Natural killer cell (primary cell): Measurements from ENCODE around the gene PGLYRP1. TPM values are rescaled to one million over a fixed set of nuclear protein-coding genes. Genes with fewer than 3 reads are reported as not detected.
A peak's percentile ranks its signal among the peaks of the same experiment; 100 is the strongest.

Source experiments
- ATAC-seq, 3 donors: fragments of 150-1000 bp in 2 of 3; fragments of 200-7000 bp in 1 of 3; cut with Tn5 transposase; 1 replicate in 1 of 3; 2 replicates in 2 of 3; pipeline ENCODE4 v1.10.0; 2021; ENCODE audit warnings: mild to moderate bottlenecking in 2 of 3, moderate library complexity in 2 of 3
- DNase-seq, 2 donors: peaks; one replicate each; pipeline versions ENCODE4 v3.0.0 to v3.0.0-alpha.2; 2013 to 2021; ENCODE audit warnings: mixed read lengths in 1 of 2
- H3K27ac ChIP-seq: one replicate; pipeline ENCODE4 v1.5.1; 2013; ENCODE audit warnings: mild to moderate bottlenecking, low read length
- H3K27me3 ChIP-seq: one replicate; pipeline ENCODE4 v1.6.1; 2013; ENCODE audit warnings: low read length; ENCODE audit not compliant: control insufficient read depth, insufficient read depth
- H3K36me3 ChIP-seq: one replicate; pipeline ENCODE4 v1.6.1; 2013; ENCODE audit warnings: low read length; ENCODE audit not compliant: control insufficient read depth, insufficient read depth
- H3K4me1 ChIP-seq: one replicate; pipeline ENCODE4 v1.6.1; 2013; ENCODE audit warnings: low read length; ENCODE audit not compliant: control insufficient read depth, insufficient read depth
- H3K4me3 ChIP-seq: one replicate; pipeline ENCODE4 v1.5.1; 2013; ENCODE audit warnings: low read length
- H3K9me3 ChIP-seq: one replicate; pipeline ENCODE4 v1.6.1; 2013; ENCODE audit warnings: low read length; ENCODE audit not compliant: control insufficient read depth, insufficient read depth
- H3K27ac Mint-ChIP-seq, 2 donors: one replicate each; pipeline ENCODE4 v1.8.0; 2022; ENCODE audit warnings: mild to moderate bottlenecking in 2 of 2, mixed read lengths in 2 of 2, moderate library complexity in 1 of 2
- H3K27me3 Mint-ChIP-seq, 2 donors: one replicate each; pipeline ENCODE4 v1.8.0; 2022; ENCODE audit warnings: low read depth in 2 of 2, mixed read lengths in 2 of 2
- H3K36me3 Mint-ChIP-seq: one replicate; pipeline ENCODE4 v1.8.0; 2022; ENCODE audit warnings: mixed read lengths
- H3K4me1 Mint-ChIP-seq, 2 donors: one replicate each; pipeline ENCODE4 v1.8.0; 2022; ENCODE audit warnings: mixed read lengths in 2 of 2
- H3K4me3 Mint-ChIP-seq: one replicate; pipeline ENCODE4 v1.8.0; 2022; ENCODE audit warnings: mild to moderate bottlenecking, moderate library complexity, mixed read lengths
- H3K9me3 Mint-ChIP-seq, 2 donors: one replicate each; pipeline ENCODE4 v1.8.0; 2022; ENCODE audit warnings: mixed read lengths in 2 of 2
- CTCF ChIP-seq: fragments of 200-600 bp; IDR thresholded peaks from one replicate; pipeline ENCODE4 v1.8.0; 2022; ENCODE audit warnings: antibody characterized with exemption
- WGBS: methylation state at CpG from one replicate; pipeline ENCODE4 v1.1.7; 2013; ENCODE audit warnings: missing lambda C conversion rate; ENCODE audit not compliant: insufficient coverage; 5-methylcytosine and 5-hydroxymethylcytosine counted together
- intact Hi-C: fragments of 100-400 bp; cut with micrococcal nuclease; formaldehyde crosslinking; loops from one replicate; pipeline ENCODE4 v1.14.2; 2022
- total RNA-seq, 4 donors: library from RNA; stranded (reverse); fragments of 120-200 nt in 1 of 4; gene quantifications; one replicate each; pipeline versions ENCODE4 v1.2.3 to v1.2.4, GENCODE V29; 2013 to 2022

The PGLYRP1 gene
- total RNA-seq, 3 donors from 2014 or later (not counting 1 experiment from before 2014, with no cell fraction given): 0.55 TPM; not detected in 2

DNA sequence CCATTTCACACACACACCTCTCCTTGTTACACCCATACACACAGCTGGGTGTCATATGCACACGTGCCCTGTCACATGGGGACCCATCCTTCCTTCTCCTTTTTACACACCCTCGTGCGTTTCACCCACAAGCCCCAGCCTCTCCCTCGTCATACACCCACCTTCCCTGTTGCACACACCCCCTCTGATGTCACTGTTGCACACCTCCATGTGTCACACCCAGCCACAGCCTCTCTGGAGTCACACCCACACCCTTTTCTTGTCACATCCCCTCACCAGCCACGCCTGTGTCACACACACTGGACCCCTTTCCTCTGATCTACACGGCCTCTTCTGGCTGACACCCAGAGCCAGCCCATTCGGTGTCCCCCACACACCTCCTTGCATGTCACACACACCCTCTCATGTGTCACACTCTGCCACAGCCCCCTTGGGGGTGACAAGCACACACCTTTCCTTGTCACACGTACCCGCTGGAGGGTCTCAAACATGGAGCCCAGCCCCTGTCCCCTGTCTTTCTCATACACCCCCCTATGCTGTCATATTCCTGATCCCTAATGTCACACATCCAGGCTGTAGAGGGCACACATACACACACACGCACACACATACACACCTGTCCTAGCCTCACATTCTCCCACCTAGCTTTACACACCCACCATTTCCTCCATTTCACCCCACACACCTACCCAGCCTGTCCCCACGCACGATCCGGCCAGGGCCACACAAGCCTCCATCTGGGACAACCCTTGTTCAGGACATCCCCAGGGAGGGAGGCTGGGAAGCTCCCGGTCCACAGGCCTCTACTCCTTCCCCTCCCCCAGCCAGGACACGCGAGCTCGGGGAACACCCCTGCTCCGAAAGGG is 50.5 kb downstream of the PGLYRP1 start:
- Mint-ChIP-seq H3K9me3 (no peaks in the 10 kb centered on the region), H3K27ac (peak overlapping the region in 1 of 2 donors; percentile 31), H3K4me1 (peaks cover 8 to 17% of the 10 kb centered on the region in 2 donors), H3K27me3 (peaks cover 62 to 71% of the 10 kb centered on the region in 2 donors), H3K36me3 (no peaks in the 10 kb centered on the region), H3K4me3 (peak overlapping the region; percentile 49)
- Histone ChIP-seq H3K4me3 (no peak overlapping the region), H3K27ac (no peak overlapping the region), H3K4me1 (peaks cover 25% of the 10 kb centered on the region), H3K36me3 (no peaks in the 10 kb centered on the region), H3K9me3 (peaks cover 3% of the 10 kb centered on the region), H3K27me3 (peaks cover 42% of the 10 kb centered on the region)
- intact Hi-C loops: no loop called here
- 14% methylated on average over 18 of the region's 18 CpGs for WGBS
- DNase-seq (peak; percentile 19 to 54), ATAC-seq (peak; percentile 50 to 71 (median 66))
- no peak for TF ChIP-seq CTCF

- peaks cover 3% of the 10 kb centered on the region for H3K9me3 ChIP-seq
- peak overlapping the region in 1 of 2 donors; percentile 31 for H3K27ac Mint-ChIP-seq
- WGBS: 4% methylated on average over 8 of the region's 11 CpGs
- no peak overlapping the region for H3K27ac ChIP-seq
- no peak for TF ChIP-seq CTCF
- peaks cover 8 to 17% of the 10 kb centered on the region in 2 donors for H3K4me1 Mint-ChIP-seq
- peaks cover 25% of the 10 kb centered on the region for H3K4me1 ChIP-seq
- intact Hi-C loops: no loop called here
- H3K4me3 Mint-ChIP-seq: no peak overlapping the region
- H3K27me3 Mint-ChIP-seq: peaks cover 55 to 64% of the 10 kb centered on the region in 2 donors
- no peak for DNase-seq
- peaks cover 42% of the 10 kb centered on the region for H3K27me3 ChIP-seq
- no peaks in the 10 kb centered on the region for H3K36me3 ChIP-seq
- no peak overlapping the region for H3K4me3 ChIP-seq
- no peak for ATAC-seq
- no peaks in the 10 kb centered on the region for H3K36me3 Mint-ChIP-seq
- H3K9me3 Mint-ChIP-seq: no peaks in the 10 kb centered on the region
These were observed 51.5 kb downstream of the PGLYRP1 start for GRCh38 chr19:45971260-45971902.

DNA sequence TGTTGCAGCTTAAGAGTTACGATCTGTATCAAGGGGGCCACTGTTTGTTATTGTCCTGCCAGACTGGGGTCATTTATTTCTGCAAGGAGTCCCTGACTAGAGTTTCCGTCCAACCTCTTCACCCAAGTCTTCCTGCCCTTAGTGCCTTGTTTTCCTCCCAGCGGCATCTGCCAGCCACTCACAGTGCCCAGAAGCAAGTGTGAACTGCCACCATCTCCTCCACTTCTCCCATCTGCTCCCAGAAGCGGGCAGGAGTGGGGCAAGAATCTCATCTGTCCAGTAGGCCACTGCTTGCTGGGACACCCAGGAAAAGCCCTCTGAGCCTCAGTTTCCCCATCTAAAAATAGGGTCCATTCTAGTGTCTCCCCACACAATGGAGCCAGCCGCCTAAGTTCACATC is 53.2 kb downstream of the PGLYRP1 start:
- H3K4me3 ChIP-seq: no peak overlapping the region
- intact Hi-C loops: no loop called here
- no peaks in the 10 kb centered on the region for H3K9me3 Mint-ChIP-seq
- peaks cover 40 to 49% of the 10 kb centered on the region in 2 donors for H3K27me3 Mint-ChIP-seq
- H3K27ac Mint-ChIP-seq: no peak overlapping the region
- ATAC-seq (no peak), DNase-seq (no peak)
- H3K27ac ChIP-seq: no peak overlapping the region
- H3K4me3 Mint-ChIP-seq: no peak overlapping the region
- H3K27me3 ChIP-seq: peaks cover 37% of the 10 kb centered on the region
- H3K4me1 ChIP-seq: peaks cover 25% of the 10 kb centered on the region
- H3K36me3 Mint-ChIP-seq: no peaks in the 10 kb centered on the region
- 61% methylated on average over 5 of the region's 5 CpGs for WGBS
- peaks cover 8 to 17% of the 10 kb centered on the region in 2 donors for H3K4me1 Mint-ChIP-seq
- no peak for TF ChIP-seq CTCF
- H3K36me3 ChIP-seq: no peaks in the 10 kb centered on the region
- peaks cover 3% of the 10 kb centered on the region for H3K9me3 ChIP-seq

Other genes starting within 250 kb of the PGLYRP1 start
- 10 to 100 TPM; 48.1 to 67.5 (median 49.8) TPM for gene DMPK, start 240.6 kb downstream of the PGLYRP1 start, total RNA-seq
- gene DMWD, start 230.2 kb downstream of the PGLYRP1 start, total RNA-seq: 10 to 100 TPM; 66.2 to 82.1 (median 66.3) TPM
- under 1 TPM; 0.18 to 0.63 (median 0.31) TPM for gene RSPH6A, start 207.7 kb downstream of the PGLYRP1 start, total RNA-seq
- gene SYMPK, start 159.9 kb downstream of the PGLYRP1 start, total RNA-seq: 10 to 100 TPM; 86.4 to 94.8 (median 86.7) TPM
- not detected for gene FOXA3, start 158.7 kb downstream of the PGLYRP1 start, total RNA-seq
- gene IRF2BP1, start 136.9 kb downstream of the PGLYRP1 start, total RNA-seq: 10 to 100 TPM; 16.1 to 20.3 (median 19.6) TPM
- 1 to 10 TPM; 7.0 to 8.4 (median 7.2) TPM for gene MYPOP, start 120.4 kb downstream of the PGLYRP1 start, total RNA-seq
- not detected for gene NANOS2, start 108.3 kb downstream of the PGLYRP1 start, total RNA-seq
- gene NOVA2, start 49.2 kb downstream of the PGLYRP1 start, total RNA-seq: not detected
- gene CCDC61, start 27.6 kb downstream of the PGLYRP1 start, total RNA-seq: 10 to 100 TPM; 10.6 to 16.9 (median 14.6) TPM
- gene IGFL4, start 17.9 kb upstream of the PGLYRP1 start, total RNA-seq: not detected
- not detected for gene IGFL3, start 101.6 kb upstream of the PGLYRP1 start, total RNA-seq
- not detected for gene IGFL2, start 125.2 kb upstream of the PGLYRP1 start, total RNA-seq
- not detected for gene IGFL1, start 206.7 kb upstream of the PGLYRP1 start, total RNA-seq